Measurements from ENCODE around the gene AMBRA1.

Gene AMBRA1

GRCh38 chr11:46475051-46475925 lies 118.5 kb downstream of the AMBRA1 start:
- no peak for DNase-seq (ENCODE audit: low read depth, low spot score)

- DNase-seq (ENCODE audit: low read depth, low spot score) = no peak
Measured at GRCh38 chr11:46472662-46472994, 121.2 kb downstream of the AMBRA1 start.

GRCh38 chr11:46471943-46472661 lies 121.7 kb downstream of the AMBRA1 start:
- DNase-seq (ENCODE audit: low read depth, low spot score) = no peak

- DNase-seq (ENCODE audit: low read depth, low spot score) = no peak
Measured at GRCh38 chr11:46469926-46470325, 123.9 kb downstream of the AMBRA1 start.

GRCh38 chr11:46465683-46466082 lies 128.1 kb downstream of the AMBRA1 start:
- DNase-seq (ENCODE audit: low read depth, low spot score) = no peak

- no peak for DNase-seq (ENCODE audit: low read depth, low spot score)
Measured at GRCh38 chr11:46463701-46464421, 130.0 kb downstream of the AMBRA1 start.

GRCh38 chr11:46461461-46461927 lies 132.3 kb downstream of the AMBRA1 start:
- DNase-seq (ENCODE audit: low read depth, low spot score) = no peak

GRCh38 chr11:46458491-46458890 lies 135.3 kb downstream of the AMBRA1 start:
- no peak for DNase-seq (ENCODE audit: low read depth, low spot score)

- DNase-seq (ENCODE audit: low read depth, low spot score) = no peak
Measured at GRCh38 chr11:46457659-46458424, 136.0 kb downstream of the AMBRA1 start.

GRCh38 chr11:46457021-46457420 lies 136.8 kb downstream of the AMBRA1 start:
- DNase-seq (ENCODE audit: low read depth, low spot score) = no peak

GRCh38 chr11:46456269-46457001 lies 137.4 kb downstream of the AMBRA1 start:
- DNase-seq (ENCODE audit: low read depth, low spot score) = no peak

- DNase-seq (ENCODE audit: low read depth, low spot score) = no peak
Measured at GRCh38 chr11:46455834-46456233, 138.0 kb downstream of the AMBRA1 start.

- no peak for DNase-seq (ENCODE audit: low read depth, low spot score)
Measured at GRCh38 chr11:46452918-46453517, 140.8 kb downstream of the AMBRA1 start.

GRCh38 chr11:46451759-46452158 lies 142.1 kb downstream of the AMBRA1 start:
- DNase-seq (ENCODE audit: low read depth, low spot score) = no peak

- DNase-seq (ENCODE audit: low read depth, low spot score) = no peak
Measured at GRCh38 chr11:46450846-46451477, 142.9 kb downstream of the AMBRA1 start.

- no peak for DNase-seq (ENCODE audit: low read depth, low spot score)
Measured at GRCh38 chr11:46447544-46447943, 146.3 kb downstream of the AMBRA1 start.

GRCh38 chr11:46445920-46446771 lies 147.7 kb downstream of the AMBRA1 start:
- no peak for DNase-seq (ENCODE audit: low read depth, low spot score)

GRCh38 chr11:46445192-46445919 lies 148.5 kb downstream of the AMBRA1 start:
- no peak for DNase-seq (ENCODE audit: low read depth, low spot score)
